B cell (primary cell): ENCODE measurements around the gene TPRN. TPM values are rescaled to one million over a fixed set of nuclear protein-coding genes. Genes with fewer than 3 reads are reported as not detected.

Experiments used
- ATAC-seq: fragments of 200-7000 bp; cut with Tn5 transposase; one replicate; pipeline ENCODE4 v1.10.0; 2021; ENCODE audit warnings: low read depth, mild to moderate bottlenecking, moderate number of reproducible peaks, moderate library complexity
- CTCF ChIA-PET: fragments of 350-600 bp; sonication (Branson Sonifier 250); formaldehyde crosslinking; loops from one replicate; lab custom pipeline; 2021; ENCODE audit warnings: antibody characterized with exemption, inconsistent platforms; lab: Charles Lee
- POLR2A ChIA-PET: fragments of 350-600 bp; sonication (Branson Sonifier 250); formaldehyde crosslinking; loops from one replicate; lab custom pipeline; 2021; ENCODE audit warnings: antibody characterized with exemption; lab: Charles Lee
- DNase-seq: peaks from one replicate; pipeline ENCODE4 v3.0.0; 2013
- H2AFZ ChIP-seq: 2 replicates; pipeline ENCODE4 v1.6.1; 2012; ENCODE audit warnings: mild to moderate bottlenecking, low read depth, low read length; ENCODE audit not compliant: insufficient read depth, poor library complexity, severe bottlenecking
- H3K27ac ChIP-seq, 2 donors: 1 replicate in 1 of 2; 2 replicates in 1 of 2; pipeline ENCODE4 v1.5.1; 2012 to 2013; ENCODE audit warnings: low read length in 2 of 2, mild to moderate bottlenecking in 2 of 2, moderate library complexity in 1 of 2
- H3K27me3 ChIP-seq, 4 experiments: fragments of 200-600 bp in 1 of 4; sonication (generic) in 1 of 4; replicated peaks in 1 of 4; 1 replicate in 2 of 4; 2 replicates in 2 of 4; pipeline versions ENCODE4 v1.6.1 to v1.7.0; 2013 to 2016; ENCODE audit warnings: low read length in 3 of 4, mild to moderate bottlenecking in 2 of 4, mixed read lengths in 1 of 4, moderate library complexity in 1 of 4; ENCODE audit not compliant: insufficient read depth in 4 of 4, control insufficient read depth in 3 of 4; ENCODE audit errors: control extremely low read depth in 1 of 4
- H3K36me3 ChIP-seq, 2 experiments: replicated peaks in 1 of 2; 1 replicate in 1 of 2; 2 replicates in 1 of 2; pipeline versions ENCODE4 v1.6.1 to v1.7.1; 2013; ENCODE audit warnings: low read length in 1 of 2; ENCODE audit not compliant: insufficient read depth in 2 of 2, control insufficient read depth in 1 of 2; ENCODE audit errors: control extremely low read depth in 1 of 2, extremely low read depth in 1 of 2
- H3K4me1 ChIP-seq, 2 donors: fragments of 200-600 bp in 1 of 2; sonication (generic) in 1 of 2; 1 replicate in 1 of 2; 2 replicates in 1 of 2; pipeline versions ENCODE4 v1.5.1 to v1.6.1; 2013 to 2017; ENCODE audit warnings: low read length in 2 of 2; ENCODE audit not compliant: control insufficient read depth in 2 of 2, insufficient read depth in 2 of 2
- H3K4me2 ChIP-seq: replicated peaks from 2 replicates; pipeline ENCODE3; 2012; ENCODE audit warnings: mild to moderate bottlenecking, low read depth, low read length; ENCODE audit not compliant: poor library complexity, severe bottlenecking
- H3K4me3 ChIP-seq, 5 experiments: fragments of 200-600 bp in 1 of 5; sonication (generic) in 1 of 5; 1 replicate in 3 of 5; 2 replicates in 2 of 5; pipeline versions ENCODE4 v1.5.1 to v1.7.0; 2011 to 2016; ENCODE audit warnings: low read length in 4 of 5, mild to moderate bottlenecking in 4 of 5, low read depth in 2 of 5, control low read depth in 1 of 5, moderate library complexity in 1 of 5; ENCODE audit not compliant: insufficient read depth in 1 of 5; ENCODE audit errors: control extremely low read depth in 1 of 5, extremely low read depth in 1 of 5
- H3K79me2 ChIP-seq: fragments of 200-600 bp; sonication (generic); one replicate; pipeline ENCODE4 v1.6.0; 2016; ENCODE audit warnings: low read length; ENCODE audit not compliant: control insufficient read depth, insufficient read depth
- H3K9ac ChIP-seq: fragments of 200-600 bp; sonication (generic); 2 replicates; pipeline ENCODE4 v1.6.1; 2017; ENCODE audit warnings: mild to moderate bottlenecking, low read length, moderate library complexity
- H3K9me3 ChIP-seq, 3 donors: one replicate each; pipeline versions ENCODE4 v1.6.1 to v1.7.1; 2013; ENCODE audit warnings: low read length in 2 of 3; ENCODE audit not compliant: control insufficient read depth in 2 of 3, insufficient read depth in 1 of 3; ENCODE audit errors: control extremely low read depth in 1 of 3
- H4K20me1 ChIP-seq: 2 replicates; pipeline ENCODE4 v1.6.0; 2012; ENCODE audit warnings: mild to moderate bottlenecking, low read length; ENCODE audit not compliant: insufficient read depth, control insufficient read depth, poor library complexity, severe bottlenecking
- H3K27ac Mint-ChIP-seq: one replicate; pipeline ENCODE4 v1.8.0; 2021; ENCODE audit warnings: mixed read lengths
- H3K27me3 Mint-ChIP-seq: one replicate; pipeline ENCODE4 v1.8.0; 2021; ENCODE audit warnings: mixed read lengths
- H3K4me1 Mint-ChIP-seq: one replicate; pipeline ENCODE4 v1.8.0; 2021; ENCODE audit warnings: mixed read lengths
- H3K4me3 Mint-ChIP-seq: one replicate; pipeline ENCODE4 v1.8.0; 2021; ENCODE audit warnings: mixed read lengths
- H3K9me3 Mint-ChIP-seq: one replicate; pipeline ENCODE4 v1.8.0; 2022; ENCODE audit warnings: mixed read lengths; ENCODE audit not compliant: insufficient read depth
- CTCF ChIP-seq: fragments of 200-600 bp; IDR thresholded peaks from one replicate; pipeline ENCODE4 v1.8.0; 2022; ENCODE audit warnings: antibody characterized with exemption, mild to moderate bottlenecking
- EZH2 ChIP-seq: IDR thresholded peaks from 2 replicates; pipeline ENCODE4 v1.6.1; 2012; ENCODE audit warnings: borderline replicate concordance, low read depth, mild to moderate bottlenecking, moderate library complexity, low read length; ENCODE audit not compliant: insufficient read depth, poor library complexity, severe bottlenecking
- WGBS: methylation state at CpG from one replicate; pipeline ENCODE4 v1.1.5; 2013; ENCODE audit warnings: missing lambda C conversion rate; ENCODE audit not compliant: insufficient coverage; 5-methylcytosine and 5-hydroxymethylcytosine counted together
- intact Hi-C: fragments of 100-400 bp; cut with micrococcal nuclease; formaldehyde crosslinking; loops from one replicate; pipeline ENCODE4 v1.10.0; 2022
- polyA plus RNA-seq: library from polyadenylated mRNA; depleted of rRNA; stranded (reverse); fragments of >200 nt; gene quantifications from 2 replicates; pipeline ENCODE4 v1.2.3, GENCODE V29; 2012
- total RNA-seq, 2 donors: library from RNA; stranded (reverse); fragments of 120-200 nt in 1 of 2; gene quantifications; 1 replicate in 1 of 2; 2 replicates in 1 of 2; pipeline versions ENCODE4 v1.2.3 to v1.2.4, GENCODE V29; 2013 to 2022

The TPRN gene
- total and polyA plus RNA-seq, 2 donors (not counting 1 experiment from before 2014, with no cell fraction given), result 5.7 to 16.3 TPM

- H3K27ac Mint-ChIP-seq, result no peak overlapping the region
- WGBS, result 79% methylated on average over 17 of the region's 18 CpGs
Measured at GRCh38 chr9:137226338-137227053, 26.0 kb upstream of the TPRN start.

More at GRCh38 chr9:137226338-137227053, 26.0 kb upstream of the TPRN start:
- H3K4me3 ChIP-seq, result no peak overlapping the region
- no peaks in the 10 kb centered on the region for H3K36me3 ChIP-seq
- H3K27ac ChIP-seq, result no peak overlapping the region
- no peak overlapping the region for H3K4me2 ChIP-seq
- no peaks in the 10 kb centered on the region for H3K79me2 ChIP-seq
- no peaks in the 10 kb centered on the region for H3K9me3 Mint-ChIP-seq
- H4K20me1 ChIP-seq, result no peaks in the 10 kb centered on the region
- no peaks in the 10 kb centered on the region for H3K9me3 ChIP-seq
- CTCF ChIA-PET, result interaction anchor here (0.6 to 7.0 kb wide), 17 partner anchors 12 to 197 kb away, joined by 3 to 76 read pairs (median 5); partner anchors contain the start of genes ANAPC2, NELFB, NPDC1 and SSNA1
- H3K27me3 Mint-ChIP-seq, result peaks cover 4% of the 10 kb centered on the region
- H3K4me1 ChIP-seq, result peaks cover 13 to 31% of the 10 kb centered on the region in 2 donors
- no peak for ATAC-seq
- H3K4me3 Mint-ChIP-seq, result no peak overlapping the region
- TF ChIP-seq CTCF, result no peak
- no peak for TF ChIP-seq EZH2
- POLR2A ChIA-PET, result interaction anchor here (0.8 kb wide), 1 partner anchor 180 kb away, joined by 5 read pairs; no protein-coding TSS in a partner anchor
- peaks cover 14% of the 10 kb centered on the region for H3K4me1 Mint-ChIP-seq
- no peak overlapping the region for H3K9ac ChIP-seq
- peaks cover 0 to 35% (median 2%) of the 10 kb centered on the region in 4 experiments for H3K27me3 ChIP-seq
- intact Hi-C loops, result loop anchor here (1.0 kb wide), 2 partner anchors 38 to 108 kb away; partner anchors contain the start of genes ANAPC2 and SSNA1
- DNase-seq, result no peak
- no peak overlapping the region for H2AFZ ChIP-seq
